ENCODE results near the gene ARHGAP26. TPM values are rescaled to one million over a fixed set of nuclear protein-coding genes. Genes with fewer than 3 reads are reported as not detected.
A peak's percentile ranks its signal among the peaks of the same experiment; 100 is the strongest.

Gene ARHGAP26
- total RNA-seq, 1 experiment from 2014 or later: 34.5 TPM

GRCh38 chr5:143051244-143052058 lies 281.3 kb downstream of the ARHGAP26 start:
- 0 out of 2 replicates have a peak, but pooled peaks have one; percentile 38 for ATAC-seq
- H2AFZ ChIP-seq (ENCODE audit: low read depth, low read length, poor library complexity, severe bottlenecking): no peak overlapping the region

More at GRCh38 chr5:143051244-143052058, 281.3 kb downstream of the ARHGAP26 start:
- H3K27me3 ChIP-seq (ENCODE audit: insufficient read depth, low read length): no peaks in the 10 kb centered on the region
- intact Hi-C loops (cut with micrococcal nuclease): no loop called here
- H3K79me2 ChIP-seq (ENCODE audit: insufficient read depth, low read length): no peaks in the 10 kb centered on the region
- peak overlapping the region; percentile 51 for H3K4me2 ChIP-seq (ENCODE audit: low read length)
- no peak overlapping the region for H3K27ac ChIP-seq (ENCODE audit: low read depth, low read length)
- no TSS peak for BruUV-seq (replicated peaks)
- CTCF ChIA-PET: no interaction called here
- H3K9me2 ChIP-seq (ENCODE audit: insufficient read depth): no peaks in the 10 kb centered on the region
- peaks cover 0 to 3% of the 10 kb centered on the region in 2 experiments; a peak in 1 of 4 replicates for H3K36me3 ChIP-seq (ENCODE audit: control insufficient read depth in 1 of 2, insufficient read depth in 2 of 2, low read length in 2 of 2)
- no peak overlapping the region for H3K9ac ChIP-seq (ENCODE audit: low read length)
- POLR2A ChIA-PET: no interaction called here
- H3K9me3 ChIP-seq (ENCODE audit: control insufficient read depth in 1 of 2, insufficient read depth in 1 of 2, low read depth in 1 of 2, low read length in 2 of 2): no peaks in the 10 kb centered on the region
- TF ChIP-seq SIN3A (IDR thresholded peaks at IDR 0.05; ENCODE audit: low read depth) (no peak), CEBPB (IDR thresholded peaks at IDR 0.05; ENCODE audit: low read depth) (peak; percentile 99), SRF (IDR thresholded peaks at IDR 0.05; ENCODE audit: low read depth) (peak; percentile 46; the same call in 1 of the 2 replicates), CBX3 (IDR thresholded peaks at IDR 0.05; ENCODE audit: low read depth) (peak; percentile 24; the same call in 1 of the 2 replicates), REST (IDR thresholded peaks at IDR 0.05; ENCODE audit: low read depth) (no peak), TCF7L2 (IDR thresholded peaks at IDR 0.05; ENCODE audit: borderline replicate concordance, extremely low read depth, insufficient read depth, insufficient read length) (no peak), ZNF274 (IDR thresholded peaks at IDR 0.05; ENCODE audit: low read depth, low read length) (no peak), YY1 (IDR thresholded peaks at IDR 0.05; ENCODE audit: extremely low read depth, insufficient replicate concordance, low read depth, low read length) (no peak), SP1 (IDR thresholded peaks at IDR 0.05; ENCODE audit: low read depth) (peak; percentile 25; the same call in 1 of the 2 replicates)
- H3K4me1 ChIP-seq (ENCODE audit: control insufficient read depth in 1 of 2, insufficient read depth in 2 of 2, low read length in 2 of 2): peaks cover 9 to 10% of the 10 kb centered on the region in 2 experiments; a peak in 3 of 4 replicates
- H4K20me1 ChIP-seq (ENCODE audit: insufficient read depth): no peaks in the 10 kb centered on the region
- no peak overlapping the region for H3K4me3 ChIP-seq (replicated peaks in 1 of 2; ENCODE audit: low read depth in 1 of 2, low read length in 2 of 2)
- DNase-seq (ENCODE audit: low read depth, low spot score): no peak
- RAD21 ChIA-PET (ENCODE audit: low non-redundant PET in 1 of 2, low total read pairs in 2 of 2, uncharacterized antibody in 2 of 2, unreplicated experiment in 2 of 2): no interaction called here
